SK-N-SH (cell line): Measurements from ENCODE around the gene MTERF4. TPM values are rescaled to one million over a fixed set of nuclear protein-coding genes. Genes with fewer than 3 reads are reported as not detected.

Experiments used
- CTCF ChIA-PET: fragments of 300-600, 350-600 bp; formaldehyde crosslinking; extraction: SDS; loops from one replicate; lab custom pipeline; 2021; lab: Yijun Ruan, JAX
- POLR2A ChIA-PET: fragments of 350-600 bp; sonication (Branson Sonifier 250); formaldehyde crosslinking; extraction: SDS; loops from one replicate; lab custom pipeline; 2020; ENCODE audit warnings: antibody characterized with exemption, inconsistent platforms; lab: Yijun Ruan, JAX
- DNase-seq: peaks from one replicate; pipeline ENCODE4 v3.0.0; 2012
- H2AFZ ChIP-seq: fragments of 200-600 bp; sonication (generic); 2 replicates; pipeline ENCODE4 v1.8.1; 2016; ENCODE audit warnings: antibody characterized with exemption, mild to moderate bottlenecking, low read depth
- H3F3A ChIP-seq: fragments of 200-600 bp; sonication (generic); replicated peaks from 2 replicates; pipeline ENCODE3; 2016; ENCODE audit warnings: antibody characterized with exemption, mild to moderate bottlenecking; ENCODE audit not compliant: insufficient read depth
- H3K27ac ChIP-seq, 2 experiments: fragments of 200-500 bp in 1 of 2; fragments of 200-600 bp in 1 of 2; sonication (Bioruptor generic) in 1 of 2; sonication (generic), shearing (Covaris generic) in 1 of 2; 2 replicates each; pipeline versions ENCODE4 v1.5.1 to v1.6.1; 2014 to 2016; ENCODE audit warnings: low read depth in 2 of 2, inconsistent platforms in 1 of 2, low read length in 1 of 2, mild to moderate bottlenecking in 1 of 2, mixed read lengths in 1 of 2
- H3K27me3 ChIP-seq: fragments of 200-600 bp; sonication (generic), shearing (Covaris generic); 2 replicates; pipeline ENCODE4 v1.6.1; 2016; ENCODE audit warnings: mixed run types; ENCODE audit not compliant: insufficient read depth
- H3K36me3 ChIP-seq, 2 experiments: fragments of 200-500 bp in 1 of 2; fragments of 200-600 bp in 1 of 2; sonication (Bioruptor generic) in 1 of 2; sonication (generic) in 1 of 2; replicated peaks in 1 of 2; 2 replicates each; pipeline versions ENCODE3 to v1.5.1; 2014 to 2016; ENCODE audit warnings: low read length in 1 of 2, mild to moderate bottlenecking in 1 of 2; ENCODE audit not compliant: insufficient read depth in 2 of 2, control insufficient read depth in 1 of 2
- H3K4me1 ChIP-seq, 2 experiments: fragments of 200-500 bp in 1 of 2; fragments of 200-600 bp in 1 of 2; sonication (Bioruptor generic) in 1 of 2; sonication (generic), shearing (Covaris generic) in 1 of 2; 2 replicates each; pipeline versions ENCODE4 v1.5.1 to v1.6.1; 2014 to 2016; ENCODE audit warnings: low read depth in 1 of 2, low read length in 1 of 2, mixed run types in 1 of 2; ENCODE audit not compliant: insufficient read depth in 2 of 2, control insufficient read depth in 1 of 2
- H3K4me2 ChIP-seq: fragments of 200-600 bp; sonication (generic), shearing (Covaris generic); 2 replicates; pipeline ENCODE4 v1.6.1; 2017; ENCODE audit warnings: mixed run types
- H3K4me3 ChIP-seq, 2 experiments: fragments of 200-500 bp in 1 of 2; fragments of 200-600 bp in 1 of 2; sonication (Bioruptor generic) in 1 of 2; sonication (generic), shearing (Covaris generic) in 1 of 2; 2 replicates each; pipeline versions ENCODE4 v1.5.1 to v1.8.1; 2014 to 2016; ENCODE audit warnings: low read depth in 2 of 2, inconsistent platforms in 1 of 2, low read length in 1 of 2, mild to moderate bottlenecking in 1 of 2, mixed read lengths in 1 of 2, moderate library complexity in 1 of 2
- H3K79me2 ChIP-seq: fragments of 200-600 bp; sonication (generic); 2 replicates; pipeline ENCODE4 v1.8.1; 2017; ENCODE audit warnings: mild to moderate bottlenecking; ENCODE audit not compliant: insufficient read depth
- H3K9ac ChIP-seq: fragments of 200-600 bp; sonication (generic); 2 replicates; pipeline ENCODE4 v1.6.1; 2017; ENCODE audit warnings: mixed run types
- H3K9me2 ChIP-seq: fragments of 200-600 bp; sonication (generic); 2 replicates; pipeline ENCODE4 v1.6.1; 2017; ENCODE audit warnings: mixed run types
- H3K9me3 ChIP-seq: fragments of 200-600 bp; sonication (generic); 2 replicates; pipeline ENCODE4 v1.6.1; 2017; ENCODE audit warnings: mixed run types, mild to moderate bottlenecking, moderate library complexity
- H4K20me1 ChIP-seq: fragments of 200-600 bp; sonication (generic); 2 replicates; pipeline ENCODE4 v1.6.1; 2017; ENCODE audit warnings: mild to moderate bottlenecking, mixed run types; ENCODE audit not compliant: insufficient read depth
- EP300 ChIP-seq, 2 experiments: IDR thresholded peaks; 2 replicates each; pipeline versions ENCODE4 v1.4.0 to v1.6.1; 2012; ENCODE audit warnings: borderline replicate concordance in 1 of 2, low read depth in 1 of 2, low read length in 1 of 2
- FOXM1 ChIP-seq: IDR thresholded peaks from 2 replicates; pipeline ENCODE4 v1.4.0; 2012; ENCODE audit warnings: low read depth, mild to moderate bottlenecking
- GABPA ChIP-seq: IDR thresholded peaks from 2 replicates; pipeline ENCODE4 v1.4.0; 2012; ENCODE audit warnings: low read depth, mild to moderate bottlenecking
- NRF1 ChIP-seq: IDR thresholded peaks from 2 replicates; pipeline ENCODE4 v1.6.1; 2012; ENCODE audit warnings: low read depth, mild to moderate bottlenecking, low read length
- REST ChIP-seq: IDR thresholded peaks from 2 replicates; pipeline ENCODE4 v1.6.1; 2012; ENCODE audit warnings: mild to moderate bottlenecking, low read depth, low read length, moderate library complexity
- RFX5 ChIP-seq: IDR thresholded peaks from 2 replicates; pipeline ENCODE4 v1.6.1; 2012; ENCODE audit warnings: mild to moderate bottlenecking, improper control_type of control experiment, low read length
- TCF12 ChIP-seq: IDR thresholded peaks from 2 replicates; pipeline ENCODE4 v1.4.0; 2012
- YY1 ChIP-seq: IDR thresholded peaks from 2 replicates; pipeline ENCODE4 v1.4.0; 2012; ENCODE audit warnings: low read depth, mild to moderate bottlenecking
- WGBS: methylation state at CpG from one replicate; pipeline ENCODE4 v1.1.6; 2017; ENCODE audit warnings: low lambda C conversion rate; 5-methylcytosine and 5-hydroxymethylcytosine counted together
- polyA plus RNA-seq, 3 experiments: library from polyadenylated mRNA; depleted of rRNA; stranded (reverse); fragments of >200 nt; gene quantifications; 2 replicates each; pipeline ENCODE4 v1.2.3, GENCODE V29; 2012
- TF ChIP-seq, protein P1 (sequence below): fragments of 150-350 bp; IDR thresholded peaks from 2 replicates; pipeline ENCODE4 v1.6.1; 2017; ENCODE audit warnings: antibody characterized with exemption, low read length, low read depth, borderline replicate concordance
- TF ChIP-seq, protein P2 (sequence below): IDR thresholded peaks from 2 replicates; pipeline ENCODE4 v1.4.0; 2012; ENCODE audit warnings: low read depth, borderline replicate concordance
- TF ChIP-seq, protein P3 (sequence below): IDR thresholded peaks from 2 replicates; pipeline ENCODE4 v1.4.0; 2012; ENCODE audit warnings: low read depth, borderline replicate concordance

Gene MTERF4
- polyA plus RNA-seq, 1 of the 3 experiments (the other 2 are of a cell fraction): 31.0 TPM

GRCh38 chr2:241136191-241136590 lies 34.1 kb upstream of the MTERF4 start:
- Histone ChIP-seq H3K4me3 (no peak overlapping the region), H3K9me2 (no peaks in the 10 kb centered on the region), H3K9ac (no peak overlapping the region), H3K27me3 (no peaks in the 10 kb centered on the region)
- TF ChIP-seq, protein P1, sequence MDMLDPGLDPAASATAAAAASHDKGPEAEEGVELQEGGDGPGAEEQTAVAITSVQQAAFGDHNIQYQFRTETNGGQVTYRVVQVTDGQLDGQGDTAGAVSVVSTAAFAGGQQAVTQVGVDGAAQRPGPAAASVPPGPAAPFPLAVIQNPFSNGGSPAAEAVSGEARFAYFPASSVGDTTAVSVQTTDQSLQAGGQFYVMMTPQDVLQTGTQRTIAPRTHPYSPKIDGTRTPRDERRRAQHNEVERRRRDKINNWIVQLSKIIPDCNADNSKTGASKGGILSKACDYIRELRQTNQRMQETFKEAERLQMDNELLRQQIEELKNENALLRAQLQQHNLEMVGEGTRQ: no peak
- no peak for TF ChIP-seq NRF1
- TF ChIP-seq GABPA: no peak
- TF ChIP-seq REST: no peak
- TF ChIP-seq RFX5: no peak
- no peak for TF ChIP-seq EP300 (IDR thresholded peaks at IDR 0.05; ENCODE audit: borderline replicate concordance in 1 of 2, low read depth in 1 of 2, low read length in 1 of 2)
- no peak for TF ChIP-seq TCF12
- TF ChIP-seq, protein P2, sequence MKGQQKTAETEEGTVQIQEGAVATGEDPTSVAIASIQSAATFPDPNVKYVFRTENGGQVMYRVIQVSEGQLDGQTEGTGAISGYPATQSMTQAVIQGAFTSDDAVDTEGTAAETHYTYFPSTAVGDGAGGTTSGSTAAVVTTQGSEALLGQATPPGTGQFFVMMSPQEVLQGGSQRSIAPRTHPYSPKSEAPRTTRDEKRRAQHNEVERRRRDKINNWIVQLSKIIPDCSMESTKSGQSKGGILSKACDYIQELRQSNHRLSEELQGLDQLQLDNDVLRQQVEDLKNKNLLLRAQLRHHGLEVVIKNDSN: no peak
- no peak for TF ChIP-seq YY1
- no peak for TF ChIP-seq FOXM1
- TF ChIP-seq, protein P3, sequence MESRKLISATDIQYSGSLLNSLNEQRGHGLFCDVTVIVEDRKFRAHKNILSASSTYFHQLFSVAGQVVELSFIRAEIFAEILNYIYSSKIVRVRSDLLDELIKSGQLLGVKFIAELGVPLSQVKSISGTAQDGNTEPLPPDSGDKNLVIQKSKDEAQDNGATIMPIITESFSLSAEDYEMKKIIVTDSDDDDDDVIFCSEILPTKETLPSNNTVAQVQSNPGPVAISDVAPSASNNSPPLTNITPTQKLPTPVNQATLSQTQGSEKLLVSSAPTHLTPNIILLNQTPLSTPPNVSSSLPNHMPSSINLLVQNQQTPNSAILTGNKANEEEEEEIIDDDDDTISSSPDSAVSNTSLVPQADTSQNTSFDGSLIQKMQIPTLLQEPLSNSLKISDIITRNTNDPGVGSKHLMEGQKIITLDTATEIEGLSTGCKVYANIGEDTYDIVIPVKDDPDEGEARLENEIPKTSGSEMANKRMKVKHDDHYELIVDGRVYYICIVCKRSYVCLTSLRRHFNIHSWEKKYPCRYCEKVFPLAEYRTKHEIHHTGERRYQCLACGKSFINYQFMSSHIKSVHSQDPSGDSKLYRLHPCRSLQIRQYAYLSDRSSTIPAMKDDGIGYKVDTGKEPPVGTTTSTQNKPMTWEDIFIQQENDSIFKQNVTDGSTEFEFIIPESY: no peak
- TF ChIP-seq, all 33 proteins: peak for 0
- WGBS: 100% methylated on average over 5 of the region's 8 CpGs
- H3K79me2 ChIP-seq: no peaks in the 10 kb centered on the region
- H3K9me3 ChIP-seq: no peaks in the 10 kb centered on the region
- H2AFZ ChIP-seq: no peak overlapping the region
- H3K4me2 ChIP-seq: no peak overlapping the region
- no peak overlapping the region for H3K27ac ChIP-seq
- no peaks in the 10 kb centered on the region for H3F3A ChIP-seq
- DNase-seq: no peak
- CTCF ChIA-PET: interaction anchor here (1.7 kb wide), 1 partner anchor 222 kb away, joined by 5 read pairs; no protein-coding TSS in a partner anchor
- no peaks in the 10 kb centered on the region for H4K20me1 ChIP-seq
- no peaks in the 10 kb centered on the region for H3K36me3 ChIP-seq
- no peaks in the 10 kb centered on the region for H3K4me1 ChIP-seq
- POLR2A ChIA-PET: no interaction called here
